GM12864 (cell line): ENCODE results near the gene TMEM35A.

Experiments used
- DNase-seq: peaks from one replicate; pipeline ENCODE4 v3.0.0-alpha.2; 2011; ENCODE audit warnings: low read depth
- H3K4me3 ChIP-seq: 2 replicates; pipeline ENCODE4 v1.5.1; 2011; ENCODE audit warnings: mild to moderate bottlenecking, low read depth, low read length, control low read depth
- CTCF ChIP-seq: IDR thresholded peaks from 2 replicates; pipeline ENCODE4 v1.5.1; 2011; ENCODE audit warnings: low read depth, mild to moderate bottlenecking, moderate library complexity, low read length, control low read depth, inconsistent platforms; ENCODE audit errors: missing control alignments

The TMEM35A gene

GRCh38 chrX:101091817-101092216, 13.1 kb downstream of the TMEM35A start:
- no peak for TF ChIP-seq CTCF
- DNase-seq: no peak
- no peak overlapping the region for H3K4me3 ChIP-seq

- peak within 1 kb of the TSS; percentile 85 for H3K4me3 ChIP-seq
- peak; percentile 71 for DNase-seq
- TF ChIP-seq CTCF: no peak
These were observed 19.1 kb downstream of the TMEM35A start, which contains the start of gene CENPI for GRCh38 chrX:101097546-101098453. CENPI (plus strand) TSS chrX:101098204; CDS start chrX:101101071, 2,867 bp downstream.

GRCh38 chrX:101108284-101108683, 29.6 kb downstream of the TMEM35A start:
- no peak for TF ChIP-seq CTCF
- DNase-seq: no peak
- H3K4me3 ChIP-seq: no peak overlapping the region

- no peak overlapping the region for H3K4me3 ChIP-seq
- DNase-seq: no peak
- no peak for TF ChIP-seq CTCF
These were observed 39.0 kb downstream of the TMEM35A start for GRCh38 chrX:101117701-101118100.

GRCh38 chrX:101136235-101136634, 57.6 kb downstream of the TMEM35A start:
- DNase-seq: no peak
- no peak for TF ChIP-seq CTCF

More at GRCh38 chrX:101136235-101136634, 57.6 kb downstream of the TMEM35A start:
- no peak overlapping the region for H3K4me3 ChIP-seq
